Hematopoietic multipotent progenitor cell (in vitro differentiated cells): Measurements from ENCODE around the gene UBE2L5. TPM values are rescaled to one million over a fixed set of nuclear protein-coding genes. Genes with fewer than 3 reads are reported as not detected.
"Not testable (repeated sequence)": the region's sequence is repeated elsewhere in the genome, so short reads cannot be mapped to it uniquely, and the experiment has no call there.

Experiments
- DNase-seq, 3 donors: peaks; one replicate each; pipeline ENCODE4 v3.0.0-alpha.2; 2011 to 2015; ENCODE audit warnings: low read depth in 2 of 3, low spot score in 2 of 3
- total RNA-seq: library from RNA; depleted of rRNA; stranded (reverse); fragments of >200 nt; gene quantifications from one replicate; pipeline ENCODE4 v1.2.3, GENCODE V29; 2012

Gene UBE2L5
- total RNA-seq, 1 donor: 0.27 TPM

DNA sequence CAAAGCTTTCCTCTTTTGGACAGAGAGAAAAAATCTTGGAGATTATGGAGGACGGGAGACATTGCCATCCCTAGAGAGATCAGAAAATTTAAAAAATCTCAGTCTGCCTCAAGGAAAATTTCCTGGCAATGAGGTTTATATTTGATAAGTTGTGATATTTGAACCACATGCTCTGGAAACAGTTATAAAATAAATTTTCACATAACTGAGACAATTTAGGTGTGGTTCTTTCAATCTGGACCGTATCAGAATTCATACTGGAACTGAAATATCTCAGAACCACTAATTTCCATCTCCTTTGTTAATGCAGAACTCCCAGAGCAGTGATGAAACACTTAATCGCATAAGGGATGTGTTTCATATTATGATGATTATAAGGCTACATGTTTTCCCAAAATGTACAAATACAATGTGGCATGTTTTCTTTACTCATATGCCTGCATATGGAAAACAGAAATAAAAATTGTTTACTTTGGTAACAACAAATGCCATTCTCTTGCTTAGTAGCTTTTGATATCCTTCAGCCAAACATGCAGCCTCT is 13.7 kb downstream of the UBE2L5 start:
- no peak for DNase-seq

DNA sequence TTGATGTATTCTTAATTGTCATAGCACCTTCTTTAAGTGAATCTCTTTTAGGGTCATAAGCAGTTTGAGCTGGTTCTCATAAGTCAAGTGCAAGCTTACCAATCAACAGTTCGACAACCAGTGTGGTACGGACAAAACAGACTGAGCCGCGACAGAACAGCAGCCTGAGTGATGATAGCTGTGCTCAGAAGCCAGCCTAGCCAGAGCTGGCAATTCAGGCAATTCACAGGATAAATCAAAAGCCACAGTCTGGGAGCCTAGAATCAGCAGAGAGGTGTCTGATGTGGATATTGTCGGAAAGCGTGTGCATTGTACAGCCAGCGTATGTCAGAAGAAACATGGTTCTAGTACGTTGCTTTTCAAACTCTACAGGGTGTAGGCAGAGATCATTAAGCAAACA is 14.9 kb downstream of the UBE2L5 start:
- DNase-seq: no peak

DNA sequence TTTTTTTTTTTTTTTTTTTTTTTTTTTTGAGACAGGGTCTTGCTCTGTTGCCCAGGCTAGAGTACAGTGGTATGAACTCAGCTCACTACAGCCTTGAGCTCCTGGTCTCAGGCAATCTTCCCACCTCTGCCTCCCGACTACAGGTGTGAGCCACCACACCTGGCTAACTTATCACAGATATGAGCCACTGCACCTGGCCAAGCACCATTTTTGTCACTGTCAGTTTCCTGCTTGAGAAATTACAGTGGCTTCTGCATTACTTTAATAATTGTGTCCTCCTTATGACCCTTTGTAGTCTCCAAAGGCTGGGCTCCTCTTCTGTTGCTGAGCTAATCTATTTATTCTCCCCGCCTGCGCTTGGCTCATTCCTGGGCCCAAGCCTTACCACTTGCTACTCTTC is 16.0 kb downstream of the UBE2L5 start:
- no peak for DNase-seq

DNA sequence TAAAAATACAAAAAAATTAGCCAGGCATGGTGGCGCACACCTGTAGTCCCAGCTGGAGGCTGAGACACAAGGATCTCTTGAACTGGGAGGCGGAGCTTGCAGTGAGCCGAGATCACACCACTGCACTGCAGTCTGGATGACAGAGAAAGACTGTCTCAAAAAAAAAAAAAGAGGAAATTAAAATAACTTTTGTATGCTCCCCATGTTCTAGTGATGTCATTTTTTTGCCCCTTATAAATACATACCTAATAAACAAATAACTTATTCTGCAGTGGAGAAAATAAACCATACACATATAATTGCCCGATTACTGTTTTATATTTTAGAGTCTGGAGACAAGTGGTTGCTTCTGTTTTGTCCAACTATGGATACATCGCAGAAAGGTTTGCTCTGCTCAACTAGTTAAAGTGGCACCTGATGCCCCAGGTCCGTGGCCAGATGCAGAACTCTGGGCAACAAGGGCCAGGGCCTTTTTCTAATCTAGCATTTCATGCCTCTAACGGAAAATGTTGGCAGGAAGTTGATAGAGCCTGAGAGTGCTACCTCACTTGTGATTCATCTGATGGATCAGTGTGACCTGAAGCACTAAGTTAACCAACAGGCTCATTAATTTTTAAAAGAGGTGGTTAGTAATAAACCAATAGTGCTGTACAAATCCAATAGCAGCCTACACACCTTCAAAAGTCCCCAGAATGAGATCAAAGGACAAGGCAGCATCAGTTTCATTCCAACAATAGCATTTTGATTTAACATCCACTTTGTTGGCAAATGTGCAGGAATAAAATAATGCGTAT is 18.8 kb downstream of the UBE2L5 start:
- peak in 2 of 3 donors; percentile 63 to 66 for DNase-seq

DNA sequence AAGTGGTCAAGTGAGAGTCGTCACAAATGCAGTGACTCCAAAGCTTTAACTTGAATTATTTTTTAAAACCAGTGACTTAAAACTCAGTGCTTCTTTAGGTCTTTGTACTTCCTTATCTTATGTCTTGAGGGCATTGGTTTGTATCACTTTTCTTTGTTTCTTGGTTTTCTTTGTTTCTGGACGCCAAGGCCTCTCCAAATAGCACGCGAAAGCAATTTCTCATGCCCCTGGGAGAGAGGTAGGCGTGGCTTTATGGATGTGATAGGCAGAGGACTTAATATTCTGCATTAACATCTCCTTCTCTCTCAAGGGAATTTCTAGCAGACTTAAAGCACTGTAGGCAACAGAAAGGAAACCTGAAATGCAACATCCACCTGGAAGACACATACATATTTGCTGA is 20.6 kb downstream of the UBE2L5 start:
- DNase-seq: no peak

DNA sequence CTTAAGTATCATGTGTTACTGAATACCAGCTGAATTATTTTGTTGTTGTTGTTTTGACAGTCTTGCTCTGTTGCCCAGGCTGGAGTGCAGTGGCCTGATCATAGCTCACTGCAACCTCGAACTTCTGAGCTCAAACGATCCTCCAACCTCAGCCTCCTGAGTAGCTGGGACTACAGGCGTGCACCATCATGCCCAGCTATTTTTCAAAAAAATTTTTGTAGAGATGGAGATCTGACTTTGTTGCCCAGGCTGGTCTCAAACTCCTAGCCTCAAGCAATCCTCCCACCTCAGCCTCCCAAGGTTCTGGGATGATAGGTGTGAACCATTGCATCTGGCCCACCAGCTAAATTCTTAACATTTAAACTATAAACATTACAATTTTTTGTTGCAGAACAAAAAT is 21.2 kb downstream of the UBE2L5 start:
- not testable (repeated sequence) for DNase-seq

DNA sequence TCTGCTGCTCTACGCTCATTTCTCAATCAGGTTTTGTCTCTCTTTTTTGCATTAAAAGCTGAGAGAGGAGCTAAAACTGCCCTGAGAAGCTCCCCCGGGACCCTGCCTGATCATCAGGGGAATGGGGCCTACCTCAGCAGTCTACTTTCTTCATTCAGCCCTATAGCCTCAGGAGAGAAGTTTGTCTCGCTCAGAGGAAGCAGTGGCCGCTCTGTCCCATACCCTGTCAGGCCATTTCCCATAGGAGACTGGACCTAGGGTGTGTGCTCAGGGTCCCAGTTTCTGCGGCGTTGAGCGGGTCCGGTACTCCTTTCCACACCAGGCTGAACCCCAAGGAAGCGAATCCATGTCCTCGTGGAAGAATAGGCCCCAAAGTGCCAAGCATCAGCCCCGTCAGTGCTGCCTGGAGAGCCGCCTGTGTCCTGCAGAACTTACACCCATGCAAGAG is 21.7 kb downstream of the UBE2L5 start:
- DNase-seq: no peak

DNA sequence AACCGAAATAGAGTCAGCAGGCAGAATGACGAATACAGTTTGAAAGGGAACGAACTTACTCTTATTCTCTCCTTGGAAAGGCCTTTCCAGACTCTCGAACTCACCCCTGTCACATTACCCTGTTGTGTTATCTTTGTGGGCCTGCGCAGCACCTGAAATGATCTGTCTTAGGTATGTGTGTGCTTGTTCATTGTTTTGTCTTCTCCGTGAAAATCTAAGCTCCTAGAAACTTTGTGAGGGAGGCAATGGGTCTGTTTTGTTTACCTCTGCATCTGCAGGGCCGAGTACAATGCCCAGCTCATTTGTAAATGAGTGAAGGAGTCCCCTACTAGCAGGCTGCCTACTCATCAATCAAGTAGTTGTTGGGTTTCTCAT is 23.8 kb downstream of the UBE2L5 start:
- no peak for DNase-seq

DNA sequence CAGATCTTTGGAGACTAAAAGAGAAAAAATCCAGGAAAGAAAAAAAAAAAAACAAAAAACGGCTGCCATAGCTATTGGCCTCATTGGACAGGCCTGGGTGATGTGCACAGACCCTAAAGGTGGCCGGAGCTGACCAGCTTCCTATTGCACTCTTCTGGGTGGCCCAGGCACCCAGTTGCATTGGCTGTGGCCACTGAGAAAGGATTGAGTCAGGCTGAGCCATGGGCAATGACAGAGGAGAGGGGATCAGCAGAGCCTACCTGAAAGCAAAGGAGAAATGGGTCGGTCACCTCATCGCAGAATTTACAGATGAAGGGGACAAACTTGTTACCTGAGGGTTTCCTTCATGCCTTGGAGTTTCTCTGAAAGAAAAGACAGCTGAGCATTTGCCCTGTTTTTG is 26.1 kb downstream of the UBE2L5 start:
- no peak for DNase-seq

DNA sequence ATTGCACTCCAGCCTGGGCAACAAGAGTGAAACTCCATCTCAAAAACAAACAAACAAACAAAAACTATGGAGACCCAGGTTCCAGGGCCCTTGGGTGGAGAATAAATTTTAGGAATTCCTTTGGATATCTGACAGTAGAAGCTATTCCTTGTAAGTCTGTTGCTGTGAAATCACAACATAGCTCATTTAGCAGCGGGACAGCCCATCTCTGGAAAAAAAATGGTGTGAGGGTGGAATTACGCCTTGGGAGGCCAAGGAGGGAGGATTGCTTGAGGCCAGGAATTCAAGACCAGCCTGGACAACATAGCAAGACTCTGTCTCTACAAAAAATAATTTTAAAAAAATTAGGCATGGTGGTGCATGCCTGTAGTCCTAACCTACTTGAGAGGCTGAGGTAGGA is 27.8 kb downstream of the UBE2L5 start:
- no peak for DNase-seq

DNA sequence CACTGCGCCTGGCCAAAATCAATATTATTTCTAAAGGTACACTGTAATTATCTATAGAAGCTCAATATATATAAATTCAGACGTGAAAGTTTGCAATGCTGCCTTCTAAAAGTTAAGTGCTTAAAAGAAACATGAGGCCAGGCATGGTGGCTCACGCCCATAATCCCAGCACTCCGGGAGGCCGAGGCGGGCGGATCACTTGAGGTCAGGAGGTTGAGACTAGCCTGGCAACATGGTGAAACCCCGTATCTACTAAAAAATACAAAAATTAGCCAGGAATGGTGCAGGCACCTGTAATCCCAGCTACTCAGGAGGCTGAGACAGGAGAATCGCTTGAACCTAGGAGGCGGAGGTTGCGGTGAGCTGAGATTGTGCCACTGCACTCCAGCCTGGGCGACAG is 29.2 kb downstream of the UBE2L5 start:
- DNase-seq: not testable (repeated sequence)

DNA sequence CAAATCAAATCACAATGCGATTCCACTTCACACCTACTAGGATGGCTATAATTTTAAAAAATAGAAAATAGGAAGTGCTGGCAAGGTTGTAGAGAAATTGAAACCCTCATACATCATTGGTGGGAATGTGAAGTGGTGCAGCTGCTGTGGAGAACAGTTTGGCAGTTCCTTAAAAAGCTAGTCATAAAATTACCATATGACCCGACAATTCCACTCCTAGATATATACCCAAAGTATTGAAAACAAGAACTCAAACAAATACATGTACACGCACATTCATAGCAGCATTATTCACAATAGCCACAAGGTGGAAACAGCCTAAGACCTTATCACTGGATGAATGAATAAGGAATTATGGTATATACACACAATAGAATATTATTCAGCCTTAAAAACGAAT is 31.4 kb downstream of the UBE2L5 start:
- peak in 1 of 3 donors; percentile 60 for DNase-seq

DNA sequence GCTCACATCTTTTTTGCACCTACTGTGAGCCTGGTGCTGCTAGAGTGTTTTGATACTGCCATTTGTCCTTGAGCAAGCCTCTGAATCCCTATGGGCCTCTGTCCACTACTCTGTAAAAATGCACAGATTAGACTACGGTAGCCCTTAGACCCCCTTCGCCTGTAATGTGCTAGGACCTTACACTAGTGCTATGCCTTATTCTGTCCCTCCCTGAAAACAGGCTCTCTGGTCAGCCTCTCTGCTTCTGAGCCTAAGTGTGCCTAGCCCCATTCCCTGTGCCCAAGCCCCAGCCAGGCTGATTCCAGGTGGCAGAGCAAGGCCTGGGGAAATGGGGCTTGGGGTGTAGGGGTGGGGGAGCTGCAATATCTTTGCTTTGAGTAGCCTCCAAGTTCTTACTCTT is 32.7 kb downstream of the UBE2L5 start:
- no peak for DNase-seq

DNA sequence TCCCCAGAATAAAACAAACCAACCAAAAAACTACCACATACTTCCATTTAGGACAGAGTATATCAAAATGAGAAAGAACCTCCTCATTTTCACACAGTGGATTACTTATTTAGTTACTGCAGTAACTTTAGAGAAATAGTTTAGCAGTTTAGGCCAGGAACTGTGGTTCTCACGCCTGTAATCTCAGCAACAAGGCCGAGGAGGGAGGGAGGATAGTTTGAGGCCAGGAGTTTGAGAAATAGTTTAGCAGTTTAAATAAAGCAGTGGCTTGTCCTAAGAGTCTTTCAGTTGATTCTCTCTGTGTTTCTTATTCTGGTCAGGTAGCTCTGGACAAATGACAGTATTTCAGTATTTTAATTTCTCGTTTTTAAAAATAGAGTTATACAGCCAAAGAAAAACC is 34.0 kb downstream of the UBE2L5 start:
- DNase-seq: no peak

DNA sequence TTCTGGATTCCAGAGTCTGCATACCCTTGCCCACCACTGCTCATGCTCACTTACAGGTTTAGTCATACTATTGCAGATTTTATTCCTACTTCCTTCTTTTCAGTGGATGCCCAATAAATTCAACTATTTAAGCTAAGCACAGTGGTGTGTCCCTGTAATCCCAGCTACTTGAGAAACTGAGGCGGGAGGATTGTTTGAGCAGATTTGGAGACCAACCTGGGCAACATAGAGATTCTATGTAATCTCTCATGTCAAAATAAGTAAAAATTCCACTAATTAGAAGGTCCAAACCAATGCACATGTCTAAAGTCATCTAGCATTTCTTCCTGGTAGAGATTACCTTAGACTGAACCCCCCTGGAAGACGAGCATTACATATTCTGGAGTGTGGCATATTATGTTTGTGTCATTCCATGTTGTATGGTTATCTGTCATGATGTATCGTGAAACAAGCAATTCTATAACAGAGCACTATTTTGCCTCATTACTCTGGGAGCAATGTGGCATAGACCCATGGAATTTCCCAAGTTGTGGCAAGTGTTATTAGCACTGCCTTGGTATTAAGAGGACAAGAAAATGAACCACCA is 35.1 kb downstream of the UBE2L5 start:
- DNase-seq: no peak

DNA sequence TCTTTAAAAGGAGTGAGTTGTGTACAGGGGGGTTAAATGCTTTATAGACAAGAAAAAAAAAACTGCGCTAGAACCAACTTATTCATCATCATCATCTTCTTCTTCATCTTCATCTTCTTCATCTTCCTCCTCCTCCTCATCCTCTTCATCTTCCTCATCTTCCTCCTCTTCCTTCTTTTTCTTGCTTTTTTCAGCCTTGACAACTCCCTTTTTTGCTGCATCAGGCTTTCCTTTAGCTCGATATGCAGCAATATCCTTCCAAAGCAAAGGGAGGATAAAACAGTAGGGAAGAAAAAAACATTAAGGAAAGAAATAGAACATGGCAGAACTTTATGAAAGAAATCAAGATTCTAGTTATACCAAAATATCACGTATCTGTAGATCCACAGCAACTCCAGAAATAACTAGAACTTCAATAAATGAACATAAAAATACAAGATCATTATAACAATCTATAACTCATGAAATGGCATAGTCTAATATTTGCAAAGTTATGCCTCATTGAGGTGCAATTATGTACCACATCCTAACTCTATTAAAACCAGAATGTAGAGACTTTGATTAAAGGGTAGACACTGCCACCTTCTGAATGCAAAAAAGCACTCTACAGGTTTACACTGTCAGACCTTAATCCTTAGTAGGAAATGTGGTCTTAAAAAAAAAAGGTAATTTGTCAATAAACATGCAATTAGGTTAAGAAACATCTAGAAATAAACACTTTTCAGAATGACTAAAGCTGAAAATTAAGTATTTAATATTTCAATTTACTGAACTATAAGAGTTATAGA is 39.2 kb downstream of the UBE2L5 start:
- peak; percentile 26 to 78 (median 62) for DNase-seq

DNA sequence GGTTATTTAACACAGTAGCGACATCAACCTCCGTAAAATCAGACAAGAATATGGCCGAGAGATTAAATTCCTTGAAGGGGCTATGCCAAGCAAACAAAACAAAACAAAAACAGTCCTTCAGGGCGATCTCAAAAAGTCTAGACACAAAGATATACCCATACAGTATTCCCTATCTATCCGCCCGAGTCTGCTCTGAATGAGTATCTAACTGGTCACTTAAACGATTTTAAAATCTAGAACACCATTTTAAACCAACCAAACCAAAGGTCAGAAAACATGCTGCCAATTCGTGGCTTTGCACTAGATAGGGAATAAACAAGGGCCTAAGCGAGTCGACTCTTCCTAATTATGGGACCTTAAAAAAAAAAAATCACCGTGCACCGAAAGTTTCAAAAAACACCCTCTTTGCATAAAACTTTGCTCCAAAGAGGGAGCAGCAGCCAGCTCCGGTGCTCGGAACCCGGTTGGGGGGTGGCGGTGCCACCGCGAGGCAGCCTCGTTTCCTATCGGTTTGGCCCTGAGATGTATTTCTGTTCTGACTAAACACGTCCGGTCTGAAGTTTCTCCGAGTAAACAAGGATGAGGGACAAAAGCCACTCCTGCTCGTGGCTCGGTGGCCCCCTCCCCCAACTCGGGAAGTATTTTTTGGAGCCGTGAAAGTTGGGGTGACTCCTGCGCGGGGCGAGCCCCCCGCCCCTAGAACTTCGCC is 41.6 kb downstream of the UBE2L5 start:
- DNase-seq: peak; percentile 44 to 73 (median 67)

DNA sequence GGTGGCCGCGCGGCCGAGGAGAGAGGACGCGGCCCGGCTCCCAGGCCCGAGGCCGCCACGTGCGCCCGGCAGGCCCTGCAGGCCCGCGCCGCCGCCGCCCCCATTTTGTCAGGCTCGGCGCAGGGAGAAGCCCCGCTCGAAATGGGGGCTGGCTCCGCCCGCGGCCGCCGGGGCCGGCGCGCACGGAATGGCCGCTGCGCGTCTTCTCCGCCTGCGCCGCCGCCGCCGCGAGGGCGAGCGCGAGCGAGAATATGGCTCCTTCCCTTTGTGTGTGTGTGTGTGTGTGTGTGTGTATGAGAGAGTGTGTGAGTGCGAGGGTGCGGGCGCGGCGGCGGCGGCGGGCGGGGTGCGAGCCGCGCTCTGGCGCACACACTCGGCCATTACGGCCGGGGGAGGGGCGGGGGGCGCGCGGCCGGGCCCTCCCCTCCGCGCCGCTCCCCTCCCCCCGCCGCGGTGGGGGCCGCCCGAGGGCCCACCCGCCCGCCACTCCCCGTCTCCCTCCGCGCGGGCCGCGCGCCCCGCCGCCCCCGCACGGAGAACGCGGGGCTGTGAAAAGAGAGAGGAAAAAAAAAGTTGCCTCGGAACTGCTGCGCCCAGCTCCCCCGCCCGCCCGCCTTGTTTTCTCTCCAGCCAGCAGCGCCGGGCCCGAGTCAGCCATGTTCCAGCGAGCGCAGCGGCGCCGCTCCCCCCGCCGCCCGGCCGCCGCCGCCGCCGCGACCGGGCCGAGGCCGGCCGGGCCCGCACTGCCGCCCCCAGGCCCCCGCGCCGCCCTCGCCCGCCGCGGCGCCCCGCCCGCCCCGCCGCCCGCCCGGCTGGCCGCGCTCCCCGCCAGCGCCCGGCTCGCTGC is 42.4 kb downstream of the UBE2L5 start:
- peak; percentile 71 to 90 (median 83) for DNase-seq

DNA sequence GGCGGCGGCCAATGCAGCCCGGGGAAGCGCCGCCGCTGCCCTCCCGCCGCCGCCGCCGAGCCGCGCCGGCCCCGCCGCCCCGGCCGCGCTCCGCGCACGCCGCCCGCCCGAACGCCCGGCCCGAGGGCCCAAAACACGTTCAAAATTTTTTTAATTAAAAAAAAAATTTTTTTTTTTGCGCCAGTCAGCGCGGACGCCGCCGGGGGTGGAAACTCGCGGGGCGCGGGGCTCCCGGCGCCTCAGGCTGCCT is 43.0 kb downstream of the UBE2L5 start:
- DNase-seq: no peak
